ENCODE measurements around the gene TRIM6.
"Not testable (repeated sequence)": the region's sequence is repeated elsewhere in the genome, so short reads cannot be mapped to it uniquely, and the experiment has no call there.

DNA sequence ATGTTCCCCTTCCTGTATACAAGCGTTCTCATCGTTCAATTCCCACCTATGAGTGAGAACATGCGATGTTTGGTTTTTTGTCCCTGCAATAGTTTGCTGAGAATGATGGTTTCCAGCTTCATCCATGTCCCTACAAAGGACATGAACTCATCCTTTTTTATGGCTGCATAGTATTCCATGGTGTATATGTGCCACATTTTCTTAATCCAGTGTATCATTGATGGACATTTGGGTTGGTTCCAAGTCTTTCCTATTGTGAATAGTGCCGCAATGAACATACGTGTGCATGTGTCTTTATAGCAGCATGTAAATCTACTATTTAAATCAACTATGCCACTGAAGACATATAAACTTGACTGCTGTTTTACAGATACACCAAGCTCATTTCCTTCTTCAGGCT lies 12.0 kb upstream of the TRIM6 start:
- TF ChIP-seq POLR2A (IDR thresholded peaks at IDR 0.05): not testable (repeated sequence)
- TF ChIP-seq, protein P1, sequence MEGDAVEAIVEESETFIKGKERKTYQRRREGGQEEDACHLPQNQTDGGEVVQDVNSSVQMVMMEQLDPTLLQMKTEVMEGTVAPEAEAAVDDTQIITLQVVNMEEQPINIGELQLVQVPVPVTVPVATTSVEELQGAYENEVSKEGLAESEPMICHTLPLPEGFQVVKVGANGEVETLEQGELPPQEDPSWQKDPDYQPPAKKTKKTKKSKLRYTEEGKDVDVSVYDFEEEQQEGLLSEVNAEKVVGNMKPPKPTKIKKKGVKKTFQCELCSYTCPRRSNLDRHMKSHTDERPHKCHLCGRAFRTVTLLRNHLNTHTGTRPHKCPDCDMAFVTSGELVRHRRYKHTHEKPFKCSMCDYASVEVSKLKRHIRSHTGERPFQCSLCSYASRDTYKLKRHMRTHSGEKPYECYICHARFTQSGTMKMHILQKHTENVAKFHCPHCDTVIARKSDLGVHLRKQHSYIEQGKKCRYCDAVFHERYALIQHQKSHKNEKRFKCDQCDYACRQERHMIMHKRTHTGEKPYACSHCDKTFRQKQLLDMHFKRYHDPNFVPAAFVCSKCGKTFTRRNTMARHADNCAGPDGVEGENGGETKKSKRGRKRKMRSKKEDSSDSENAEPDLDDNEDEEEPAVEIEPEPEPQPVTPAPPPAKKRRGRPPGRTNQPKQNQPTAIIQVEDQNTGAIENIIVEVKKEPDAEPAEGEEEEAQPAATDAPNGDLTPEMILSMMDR (IDR thresholded peaks at IDR 0.05): not testable (repeated sequence)

Data from breast epithelium (tissue), 3 donors.